ENCODE measurements around the gene THADA.
"Not testable (repeated sequence)": the region's sequence is repeated elsewhere in the genome, so short reads cannot be mapped to it uniquely, and the experiment has no call there.

The THADA gene

DNA sequence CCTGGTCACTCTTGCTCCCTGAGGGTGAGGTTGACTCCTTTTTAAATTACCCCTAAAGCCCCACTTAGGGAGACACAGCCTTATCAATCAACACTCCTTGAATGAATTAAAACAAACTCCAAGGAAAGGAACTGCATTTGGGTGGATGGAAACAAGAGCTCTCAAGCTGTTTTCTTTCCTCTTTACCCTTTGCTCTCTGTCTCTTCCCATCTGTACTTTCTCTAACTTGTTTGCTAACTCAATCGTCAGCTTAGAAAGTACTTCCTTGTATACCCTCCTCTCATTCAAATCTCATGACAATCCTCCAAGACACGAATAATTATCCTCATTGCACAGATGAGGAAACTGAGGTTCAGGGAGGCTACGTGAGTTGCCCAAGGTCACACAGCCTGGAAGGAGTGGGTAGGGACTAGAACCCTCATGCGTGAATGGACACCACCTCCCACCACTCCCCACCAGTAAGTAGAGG, 402.2 kb downstream of the THADA start:
- DNase-seq = no peak

- no peak for DNase-seq
These were observed 402.8 kb downstream of the THADA start for GRCh38 chr2:43192744-43193651.

- DNase-seq = no peak
These were observed 403.8 kb downstream of the THADA start for GRCh38 chr2:43191947-43192516.

DNA sequence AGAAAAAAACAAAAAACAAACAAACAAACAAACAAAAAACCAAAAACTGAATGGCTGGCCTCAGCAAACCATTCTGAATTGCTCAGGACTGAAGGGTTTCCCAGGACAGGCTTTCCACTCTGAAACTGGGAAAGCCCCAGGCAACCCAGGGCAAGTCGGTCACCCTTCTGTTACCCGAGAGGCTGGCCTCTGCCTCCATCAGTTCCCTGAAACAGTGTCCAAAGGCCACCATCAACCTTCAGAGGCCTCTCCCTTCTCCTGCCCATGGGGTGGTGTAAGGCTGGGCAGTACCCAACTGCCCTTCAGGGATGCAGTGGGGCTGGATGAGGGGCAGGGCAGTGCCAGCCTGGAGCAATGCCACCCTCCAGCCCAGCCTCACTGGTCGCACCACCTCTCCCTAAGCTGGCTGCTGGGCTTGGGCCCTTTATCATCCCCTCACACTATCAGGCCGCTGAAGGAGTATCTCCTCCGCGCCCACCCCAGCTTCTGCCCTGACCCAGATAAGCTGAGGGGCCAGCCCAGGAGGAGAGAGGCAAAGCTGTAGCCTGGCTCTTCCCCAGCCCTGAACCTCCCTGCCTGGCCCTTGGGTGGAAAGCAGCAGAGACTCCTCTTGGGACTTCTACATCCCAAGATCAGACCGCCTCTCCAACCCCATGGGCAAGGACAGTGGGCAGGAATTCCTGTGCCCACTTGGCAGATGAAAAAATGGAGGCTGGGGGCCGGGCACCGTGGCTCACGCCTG, 405.4 kb downstream of the THADA start:
- no peak for DNase-seq

DNA sequence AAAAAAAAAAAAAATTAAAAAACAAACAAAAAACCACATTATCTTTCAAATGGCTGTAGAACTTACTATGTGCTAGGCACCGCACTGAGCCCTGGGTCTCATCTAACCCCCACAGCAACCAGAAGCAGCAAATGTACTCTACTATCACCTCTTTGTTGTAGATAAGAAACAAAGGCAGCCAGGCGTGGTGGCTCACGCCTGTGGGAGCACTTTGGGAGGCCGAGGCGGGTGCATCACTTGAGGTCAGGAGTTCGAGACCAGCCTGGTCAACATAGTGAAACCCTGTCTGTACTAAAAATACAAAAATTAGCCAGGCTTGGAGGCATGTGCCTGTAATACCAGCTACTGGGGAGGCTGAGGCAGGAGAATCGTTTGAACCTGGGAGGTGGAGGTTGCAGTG, 406.0 kb downstream of the THADA start:
- DNase-seq = not testable (repeated sequence)

GRCh38 chr2:43188561-43189386, 407.1 kb downstream of the THADA start:
- DNase-seq = no peak

- no peak for DNase-seq
These were observed 409.0 kb downstream of the THADA start for GRCh38 chr2:43186679-43187374.

DNA sequence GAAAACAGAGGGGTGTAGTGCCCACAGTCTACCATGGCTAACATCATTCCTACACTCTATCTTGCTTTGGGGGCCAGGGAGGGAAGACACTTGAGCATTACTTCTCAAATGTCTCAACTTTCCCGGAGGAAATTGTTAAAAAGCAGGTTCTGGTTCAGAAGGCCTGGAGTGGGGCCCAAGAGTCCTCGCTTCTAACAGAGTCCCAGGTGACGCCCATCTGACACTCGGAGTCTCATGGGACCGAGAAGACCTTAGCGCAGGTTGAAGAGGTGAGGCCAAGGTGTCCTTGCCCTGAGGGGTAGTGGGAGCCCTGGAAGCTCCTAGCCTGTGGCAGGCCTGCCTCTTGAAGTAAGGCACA, 409.5 kb downstream of the THADA start:
- no peak for DNase-seq

DNA sequence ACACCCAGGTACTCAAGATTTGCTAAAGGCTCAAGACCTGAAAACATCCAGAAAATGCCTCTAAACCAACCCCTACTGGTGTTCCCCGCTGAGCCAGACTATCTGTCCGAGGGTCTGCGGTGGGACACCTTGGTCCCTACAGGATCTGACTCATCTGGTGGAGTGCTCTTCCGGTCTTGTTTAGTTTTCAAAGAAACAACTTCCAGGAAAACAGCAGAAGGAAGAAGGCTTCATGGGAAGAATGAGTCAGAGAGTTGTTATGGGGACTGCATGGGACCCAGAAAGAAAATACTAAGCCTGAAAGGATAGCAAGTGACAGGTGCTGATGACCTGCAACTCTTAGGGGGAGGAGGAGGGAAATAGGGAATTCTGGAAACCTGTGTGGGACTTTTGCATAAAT, 410.7 kb downstream of the THADA start:
- DNase-seq = no peak

- peak; percentile 37 for DNase-seq
These were observed 411.4 kb downstream of the THADA start for GRCh38 chr2:43184339-43184895.

DNA sequence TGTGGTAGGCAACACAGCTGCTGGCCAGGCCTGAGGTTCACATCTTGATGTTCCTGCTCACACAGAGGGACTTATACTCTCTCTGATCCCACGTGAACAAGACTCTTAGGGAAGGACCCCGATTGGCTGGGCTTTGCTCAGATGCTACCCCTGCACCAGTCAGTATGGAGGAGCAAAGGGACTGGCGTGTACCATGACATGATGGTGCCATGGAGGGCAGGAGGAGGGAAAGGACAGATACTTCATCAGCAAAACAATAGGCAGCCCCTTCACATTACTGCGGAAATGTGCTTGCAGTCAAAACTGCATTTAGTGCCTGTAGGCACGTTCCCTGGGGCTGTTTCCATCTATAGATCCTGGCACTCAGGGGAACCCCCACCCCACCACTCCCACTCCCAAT, 412.1 kb downstream of the THADA start:
- DNase-seq = no peak

DNA sequence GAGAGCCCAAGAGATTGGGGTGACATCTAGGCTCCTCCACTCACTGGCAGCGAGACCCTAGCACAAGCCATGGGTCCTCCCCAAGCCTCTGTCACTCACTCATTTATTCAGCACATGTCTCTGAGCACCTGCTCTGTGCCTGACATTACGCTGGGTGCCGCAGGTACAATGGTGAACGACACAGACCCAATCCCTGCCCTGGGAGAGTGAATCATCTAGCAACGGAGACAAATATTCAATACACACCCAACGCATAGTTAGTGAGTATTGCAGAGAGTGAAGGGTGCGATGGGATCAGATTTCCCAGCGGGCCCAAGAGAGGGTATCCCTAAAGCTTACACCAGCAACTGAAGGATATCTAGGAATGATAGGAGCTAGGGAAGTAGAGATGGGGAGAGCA, 414.9 kb downstream of the THADA start:
- no peak for DNase-seq

Data from stimulated activated CD4-positive, alpha-beta T cell treated with anti-CD3 and anti-CD28 coated beads, Interleukin-12 subunit alpha, Interleukin-12 subunit beta, amount 100 ng/mL, for 4 hours (primary cell).